Stromal cell of bone marrow (primary cell): ENCODE results near the gene PIAS1.
"Not testable (repeated sequence)": the region's sequence is repeated elsewhere in the genome, so short reads cannot be mapped to it uniquely, and the experiment has no call there.

ENCODE experiments used
- DNase-seq: peaks from one replicate; pipeline ENCODE4 v3.0.0-alpha.2; 2012; ENCODE audit warnings: low read depth

Gene PIAS1

GRCh38 chr15:68184616-68185480 lies 130.7 kb downstream of the PIAS1 start:
- no peak for DNase-seq

DNA sequence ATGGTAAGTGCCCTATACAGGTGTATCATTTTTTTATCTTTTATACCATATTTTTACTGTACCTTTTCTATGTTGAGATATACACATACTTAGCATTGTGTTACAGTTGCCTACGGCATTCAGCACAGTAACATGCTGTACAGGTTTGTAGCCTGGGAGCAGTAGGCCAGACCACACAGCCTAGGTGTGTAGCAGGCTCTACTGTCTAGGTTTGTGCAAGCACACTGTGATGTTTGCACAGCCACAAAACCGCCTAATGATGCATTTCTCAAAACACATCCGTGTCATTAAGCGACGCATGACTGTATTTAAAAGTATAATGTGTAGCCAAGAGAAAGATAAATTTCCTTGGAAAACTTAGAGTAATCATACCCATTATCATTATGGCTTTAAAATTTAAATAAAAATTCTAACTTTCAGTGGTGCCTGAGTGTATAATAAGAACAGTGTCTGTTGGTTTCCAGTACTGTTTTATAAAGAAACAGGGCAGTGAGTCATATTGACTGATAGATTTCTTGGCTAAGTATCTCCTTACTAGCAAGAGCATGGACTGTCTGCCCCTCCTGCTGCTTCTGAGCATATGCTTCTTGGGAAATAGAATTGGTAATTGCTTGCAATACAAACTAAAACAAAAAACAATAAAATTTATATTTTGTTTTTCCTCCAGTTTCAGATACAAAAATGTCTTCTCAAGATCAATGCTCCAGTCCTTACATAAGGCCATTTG lies 132.7 kb downstream of the PIAS1 start:
- peak; percentile 60 for DNase-seq

- peak; percentile 34 for DNase-seq
These were observed 133.4 kb downstream of the PIAS1 start for GRCh38 chr15:68187559-68187958.

DNA sequence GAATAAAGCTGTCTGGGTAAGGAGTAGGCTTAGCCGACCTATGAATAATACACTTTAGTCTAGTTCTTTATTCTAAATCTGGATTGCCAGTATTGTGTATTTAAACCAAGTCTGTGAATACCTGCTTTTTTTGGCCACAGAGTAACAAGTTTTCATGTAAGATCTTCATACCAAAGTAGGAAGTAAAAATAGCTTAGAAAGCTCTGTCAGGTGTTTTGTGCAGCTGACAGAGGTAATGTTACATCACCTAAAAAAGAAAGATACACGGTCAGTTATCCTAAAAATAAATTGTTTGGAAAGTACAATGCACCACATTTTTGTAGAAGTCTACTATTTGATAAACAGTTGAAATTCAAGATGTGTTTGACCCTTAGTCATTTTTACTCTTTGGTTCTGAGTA lies 134.5 kb downstream of the PIAS1 start:
- no peak for DNase-seq

DNA sequence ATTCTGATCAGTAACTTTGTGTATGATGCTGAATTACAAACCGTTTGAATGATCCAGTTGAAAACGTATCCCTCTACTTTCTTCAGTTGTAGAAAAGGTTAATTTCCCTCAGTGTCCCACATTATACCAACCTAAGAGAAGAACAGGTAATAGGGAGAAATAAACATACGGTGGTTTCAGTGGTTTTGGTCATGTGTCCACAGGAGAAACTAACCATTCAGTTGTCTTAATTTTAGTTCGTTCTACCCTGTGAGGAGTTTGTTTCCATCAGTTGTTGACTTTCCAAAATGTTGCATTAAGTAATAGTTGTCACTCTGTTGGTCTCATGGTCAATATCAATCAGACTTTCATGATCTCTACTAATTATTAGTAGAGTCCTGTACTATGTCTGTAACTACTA lies 135.9 kb downstream of the PIAS1 start:
- no peak for DNase-seq

DNA sequence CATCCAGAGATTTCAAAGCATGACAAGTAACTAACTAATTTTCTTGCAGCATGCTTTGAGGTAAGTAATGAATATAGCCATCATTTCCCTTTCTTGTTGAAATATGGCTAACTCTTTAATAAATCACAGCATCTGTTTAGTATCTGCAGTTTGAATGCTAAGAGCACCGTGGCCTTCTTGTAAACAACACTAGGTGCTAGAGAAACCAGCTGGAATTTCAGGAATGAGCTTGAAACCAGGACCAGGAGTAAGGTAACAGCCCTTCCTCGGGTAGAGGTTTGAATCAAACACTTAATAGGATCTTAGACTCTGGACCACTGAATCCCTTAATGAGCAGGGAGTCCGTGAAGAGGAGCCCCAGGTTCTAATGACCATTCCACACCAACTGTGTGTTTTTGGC lies 137.4 kb downstream of the PIAS1 start:
- no peak for DNase-seq

GRCh38 chr15:68192117-68192516 lies 138.0 kb downstream of the PIAS1 start:
- DNase-seq = no peak

DNA sequence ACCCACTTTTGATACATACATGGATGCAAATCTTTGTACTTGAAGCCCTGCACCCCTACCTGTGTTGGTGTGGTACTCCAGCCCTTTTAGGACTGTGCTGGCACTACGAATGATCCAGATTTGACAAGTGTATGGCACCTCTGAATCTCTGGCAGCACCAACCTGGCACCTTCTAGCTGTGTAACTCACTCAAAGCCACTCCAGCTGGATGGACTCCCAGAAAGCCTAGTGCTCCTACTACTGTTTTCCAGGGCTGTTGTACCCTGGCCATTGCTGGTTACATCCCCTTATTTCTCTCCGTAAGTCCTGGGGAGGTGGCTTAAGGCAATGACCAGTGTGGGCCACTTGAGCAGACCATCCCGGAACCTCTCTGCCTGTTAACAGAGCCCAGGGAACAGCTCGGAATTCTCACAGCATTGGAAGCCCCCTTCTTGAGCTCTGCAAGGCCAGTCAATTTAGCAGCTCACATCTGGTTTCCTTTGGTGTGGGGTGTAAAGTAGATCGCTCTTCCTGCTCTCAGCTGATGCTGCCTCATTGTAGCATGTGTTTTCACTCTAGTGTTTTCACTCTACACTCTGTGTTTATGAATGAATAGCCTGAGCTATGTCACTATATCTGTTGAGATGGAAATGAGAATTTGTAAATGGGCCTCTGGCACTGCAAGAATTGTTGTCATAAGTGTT lies 138.8 kb downstream of the PIAS1 start:
- DNase-seq = no peak

GRCh38 chr15:68195336-68196112 lies 141.4 kb downstream of the PIAS1 start:
- DNase-seq = no peak

DNA sequence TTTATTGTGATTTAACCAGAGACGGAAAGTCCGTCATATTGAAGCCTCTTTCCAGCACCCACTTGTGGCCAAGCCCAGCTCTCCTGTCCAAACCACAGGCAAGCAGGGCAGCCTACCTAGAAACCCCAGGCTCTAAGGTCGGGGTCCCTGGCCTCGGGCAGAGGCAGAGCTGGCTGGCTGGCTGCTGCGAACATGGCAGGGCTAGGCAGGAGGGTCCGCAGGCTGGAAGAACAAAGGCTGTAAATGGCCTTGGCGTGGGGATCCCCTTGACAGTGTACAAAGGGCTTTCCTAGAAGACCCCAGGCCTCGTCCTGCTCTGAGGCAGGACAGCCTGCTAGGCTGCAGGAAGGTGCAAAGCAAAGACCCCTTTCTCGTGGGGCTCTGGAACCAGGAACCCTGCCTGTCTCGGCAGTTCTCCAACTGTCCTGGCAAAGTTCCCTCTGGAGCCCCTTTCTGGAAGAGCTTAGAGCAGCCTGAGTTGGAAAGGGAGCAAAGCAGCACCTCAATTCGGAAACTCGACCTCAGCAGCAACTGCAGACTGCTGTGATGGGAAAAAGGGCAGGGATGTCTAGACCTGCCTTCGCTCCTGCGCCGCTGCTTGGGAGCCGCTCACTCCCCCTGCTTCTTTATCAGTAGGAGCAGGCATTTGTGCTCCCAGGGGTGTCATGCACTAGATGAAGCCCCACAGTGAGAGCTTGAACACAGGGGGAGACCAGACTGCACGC lies 142.5 kb downstream of the PIAS1 start:
- DNase-seq = no peak

- no peak for DNase-seq
These were observed 143.0 kb downstream of the PIAS1 start for GRCh38 chr15:68197170-68197492.

- DNase-seq = no peak
These were observed 143.7 kb downstream of the PIAS1 start for GRCh38 chr15:68197661-68198437.

DNA sequence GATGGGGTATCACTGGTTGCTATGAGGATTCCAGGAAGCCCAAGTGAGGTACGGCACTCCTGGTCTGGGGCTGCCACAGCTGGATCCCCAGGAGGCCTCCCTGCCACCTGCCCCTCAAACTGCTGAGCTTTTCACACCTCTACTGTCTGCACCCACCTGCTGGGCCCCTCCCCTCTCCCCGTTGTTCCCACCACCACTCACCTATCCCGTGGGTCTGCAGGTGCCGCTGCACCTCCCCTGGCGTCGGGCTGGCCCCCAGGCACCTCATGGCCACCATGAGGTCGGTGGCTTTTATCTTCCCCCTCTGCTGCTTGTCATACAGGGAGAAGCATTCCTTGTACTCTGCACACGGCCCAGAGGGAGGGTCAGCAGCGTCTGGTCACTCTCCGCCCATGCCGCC lies 145.2 kb downstream of the PIAS1 start:
- DNase-seq = no peak

- no peak for DNase-seq
These were observed 146.1 kb downstream of the PIAS1 start for GRCh38 chr15:68200016-68200861.

DNA sequence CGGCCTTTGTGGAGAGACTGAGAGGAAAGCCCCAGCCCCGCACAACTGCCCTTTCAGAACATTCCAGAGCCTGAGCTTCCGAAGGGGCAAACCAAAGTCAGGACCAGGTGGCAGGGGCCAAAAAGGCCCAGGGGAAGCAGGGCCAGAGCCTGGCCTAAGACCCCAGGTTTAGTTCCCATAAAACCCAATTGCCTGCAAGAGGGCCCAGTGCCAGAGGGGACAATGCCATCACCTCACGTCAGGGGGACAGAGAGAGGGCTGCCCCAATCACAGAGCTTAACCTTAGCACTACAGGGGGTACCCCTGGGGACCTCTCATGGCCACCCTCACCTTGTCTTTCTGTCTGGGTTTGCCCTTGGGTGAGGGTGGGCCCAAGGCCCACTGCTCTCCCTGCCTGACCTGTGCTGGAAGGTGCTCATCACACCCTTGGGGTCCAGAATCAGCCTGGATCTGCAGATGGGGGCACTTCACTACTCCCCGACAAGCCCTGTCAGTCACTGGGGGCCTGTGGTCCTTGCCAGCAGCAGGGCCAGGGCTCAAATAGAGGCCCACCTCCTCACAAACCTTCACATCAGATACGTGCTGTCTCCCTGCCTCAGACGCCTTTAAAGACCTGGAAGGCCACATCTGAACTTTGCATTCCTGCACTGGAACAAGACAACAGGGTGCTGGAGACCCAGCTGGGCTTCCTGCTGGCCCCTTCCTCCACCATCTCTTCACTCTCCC lies 147.2 kb downstream of the PIAS1 start:
- no peak for DNase-seq

- DNase-seq = no peak
These were observed 147.8 kb downstream of the PIAS1 start for GRCh38 chr15:68201879-68202261.

DNA sequence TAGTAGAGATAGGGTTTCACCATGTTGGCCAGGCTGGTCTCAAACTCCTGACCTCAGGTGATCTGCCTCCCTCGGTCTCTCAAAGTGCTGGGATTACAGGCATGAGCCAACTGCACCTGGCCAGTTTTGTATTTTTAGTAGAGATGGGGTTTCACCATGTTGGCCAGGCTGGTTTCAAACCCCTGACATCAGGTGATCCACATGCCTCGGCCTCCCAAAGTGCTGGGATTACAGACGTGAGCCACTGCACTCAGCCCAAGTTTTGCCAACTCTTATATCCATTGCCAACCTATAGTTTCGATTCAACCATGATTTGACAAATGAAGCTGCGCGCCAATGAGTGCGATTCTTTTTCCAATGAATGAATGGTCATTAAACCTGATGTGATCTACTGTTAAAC lies 148.9 kb downstream of the PIAS1 start:
- DNase-seq = not testable (repeated sequence)

DNA sequence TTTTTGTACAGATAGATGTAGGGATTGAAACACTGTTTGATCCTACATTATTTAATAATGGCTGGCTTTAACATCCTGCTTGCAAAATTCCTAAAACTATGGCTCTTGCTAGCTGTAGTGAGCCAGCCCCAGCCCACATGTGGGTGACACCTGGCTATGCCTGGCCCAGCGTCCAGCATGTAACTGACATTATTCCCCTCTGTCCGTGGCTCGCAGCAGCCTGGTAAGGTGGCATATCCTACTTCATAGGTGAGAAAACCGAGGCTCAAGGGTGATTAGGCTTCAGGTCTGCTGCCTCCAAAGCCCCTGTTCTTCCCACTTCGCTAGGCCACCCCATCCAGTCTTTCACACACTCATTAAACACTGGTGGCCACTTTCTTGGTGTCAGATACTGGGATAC lies 149.4 kb downstream of the PIAS1 start:
- no peak for DNase-seq

- DNase-seq = no peak
These were observed 149.8 kb downstream of the PIAS1 start for GRCh38 chr15:68203956-68204355.
